Endothelial cell of umbilical vein (primary cell): ENCODE data around the gene CD101. TPM values are rescaled to one million over a fixed set of nuclear protein-coding genes. Genes with fewer than 3 reads are reported as not detected.

Source experiments
- BruUV-seq: library from RNA; stranded (reverse); fragments of 400-500 nt; replicated peaks from 2 replicates; lab custom pipeline; 2021; lab: Mats Ljungman, UMichigan
- CTCF ChIA-PET: fragments of 300-600, 350-600 bp; sonication (Branson Sonifier 250); formaldehyde crosslinking; loops from one replicate; lab custom pipeline; 2021; ENCODE audit warnings: antibody characterized with exemption, inconsistent platforms; lab: Charles Lee
- POLR2A ChIA-PET: fragments of 300-600, 350-600 bp; sonication (Branson Sonifier 250); formaldehyde crosslinking; loops from one replicate; lab custom pipeline; 2021; ENCODE audit warnings: antibody characterized with exemption, inconsistent platforms; lab: Charles Lee
- DNase-seq: peaks from one replicate; pipeline ENCODE4 v3.0.0-alpha.2; 2011; ENCODE audit warnings: low read depth, low spot score
- FAIRE-seq: peaks from 2 replicates; lab custom pipeline; 2011; peaks lifted over from hg19 to GRCh38; lab: Jason Lieb, UNC
- H2AFZ ChIP-seq: 2 replicates; pipeline ENCODE4 v1.6.0; 2012; ENCODE audit warnings: low read depth, low read length, control low read depth, inconsistent platforms
- H3K27ac ChIP-seq: 2 replicates; pipeline ENCODE4 v1.5.1; 2011; ENCODE audit warnings: low read depth, mild to moderate bottlenecking, control low read depth, low read length, moderate library complexity; ENCODE audit not compliant: insufficient read depth
- H3K27me3 ChIP-seq, 2 experiments: 2 replicates each; pipeline versions ENCODE4 v1.6.0 to v1.6.1; 2011; ENCODE audit warnings: low read length in 2 of 2, mixed read lengths in 1 of 2; ENCODE audit not compliant: control insufficient read depth in 2 of 2, insufficient read depth in 2 of 2
- H3K36me3 ChIP-seq, 2 experiments: 2 replicates in 1 of 2; 3 replicates in 1 of 2; pipeline ENCODE4 v1.5.1; 2011; ENCODE audit warnings: low read length in 2 of 2, mild to moderate bottlenecking in 1 of 2, moderate library complexity in 1 of 2; ENCODE audit not compliant: control insufficient read depth in 2 of 2, insufficient read depth in 2 of 2; ENCODE audit errors: extremely low read depth in 1 of 2
- H3K4me1 ChIP-seq: 3 replicates; pipeline ENCODE4 v1.5.1; 2011; ENCODE audit warnings: mild to moderate bottlenecking, low read length; ENCODE audit not compliant: control insufficient read depth, insufficient read depth; ENCODE audit errors: extremely low read depth
- H3K4me2 ChIP-seq: 2 replicates; pipeline ENCODE4 v1.6.1; 2011; ENCODE audit warnings: low read length, control low read depth, mixed read lengths; ENCODE audit not compliant: insufficient read depth
- H3K4me3 ChIP-seq, 3 experiments: fragments of 200-600 bp in 1 of 3; sonication (generic), shearing (Covaris generic) in 1 of 3; replicated peaks in 1 of 3; 2 replicates each; pipeline ENCODE4 v1.5.1; 2011 to 2016; ENCODE audit warnings: control low read depth in 3 of 3, low read length in 3 of 3, mild to moderate bottlenecking in 2 of 3, inconsistent platforms in 1 of 3, low read depth in 1 of 3, moderate library complexity in 1 of 3; ENCODE audit not compliant: insufficient read depth in 1 of 3
- H3K79me2 ChIP-seq: 2 replicates; pipeline ENCODE4 v1.6.0; 2012; ENCODE audit warnings: low read length, inconsistent platforms; ENCODE audit not compliant: control insufficient read depth, insufficient read depth
- H3K9ac ChIP-seq: replicated peaks from 2 replicates; pipeline ENCODE3; 2011; ENCODE audit warnings: low read length, control low read depth; ENCODE audit not compliant: insufficient read depth; ENCODE audit errors: extremely low read depth
- H3K9me1 ChIP-seq: replicated peaks from 3 replicates; pipeline ENCODE4 v1.6.0; 2011; ENCODE audit warnings: mild to moderate bottlenecking, low read length; ENCODE audit not compliant: control insufficient read depth, insufficient read depth; ENCODE audit errors: extremely low read depth
- H3K9me3 ChIP-seq: replicated peaks from 2 replicates; pipeline ENCODE4 v1.5.1; 2012; ENCODE audit warnings: low read length, inconsistent platforms; ENCODE audit not compliant: control insufficient read depth, insufficient read depth
- H4K20me1 ChIP-seq: replicated peaks from 2 replicates; pipeline ENCODE3; 2011; ENCODE audit warnings: mild to moderate bottlenecking, low read length; ENCODE audit not compliant: control insufficient read depth, insufficient read depth; ENCODE audit errors: extremely low read depth
- EZH2 ChIP-seq: IDR thresholded peaks from 2 replicates; pipeline ENCODE4 v1.6.1; 2012; ENCODE audit warnings: borderline replicate concordance, low read depth, mild to moderate bottlenecking, moderate library complexity, low read length, inconsistent platforms; ENCODE audit not compliant: severe bottlenecking
- FOS ChIP-seq: IDR thresholded peaks from 2 replicates; pipeline ENCODE4 v1.6.1; 2011; ENCODE audit warnings: mild to moderate bottlenecking, low read length, moderate library complexity, borderline replicate concordance; ENCODE audit not compliant: insufficient read depth
- GATA2 ChIP-seq: IDR thresholded peaks from 2 replicates; pipeline ENCODE4 v1.7.0; 2011; ENCODE audit warnings: low read depth, mild to moderate bottlenecking, moderate library complexity, mixed read lengths, low read length; ENCODE audit not compliant: insufficient read length, insufficient read depth
- JUN ChIP-seq: IDR thresholded peaks from 2 replicates; pipeline ENCODE4 v1.6.1; 2011; ENCODE audit warnings: borderline replicate concordance, low read depth; ENCODE audit not compliant: insufficient read length, insufficient read depth
- MYC ChIP-seq: IDR thresholded peaks from one replicate; pipeline ENCODE4 v1.6.1; 2011; ENCODE audit warnings: mild to moderate bottlenecking, low read depth, low read length
- POLR2A ChIP-seq: IDR thresholded peaks from 2 replicates; pipeline ENCODE4 v1.6.1; 2012; ENCODE audit warnings: low read depth, mild to moderate bottlenecking, control low read depth, low read length
- POLR2AphosphoS5 ChIP-seq: IDR thresholded peaks from 2 replicates; pipeline ENCODE4 v1.6.1; 2012; ENCODE audit warnings: low read depth, mild to moderate bottlenecking, control low read depth, low read length, moderate library complexity; ENCODE audit not compliant: insufficient read depth
- dilution Hi-C: fragments of 300-500 bp; cut with MboI; formaldehyde crosslinking; loops from one replicate; pipeline ENCODE4 v1.15.0; 2019; ENCODE audit warnings: low sequenced_read_pairs; ENCODE audit not compliant: extremely low pct_ligation_motif_present
- intact Hi-C: fragments of 100-400 bp; cut with micrococcal nuclease; formaldehyde crosslinking; loops from one replicate; pipeline ENCODE4 v1.10.0; 2022
- polyA plus RNA-seq, 4 experiments: library from polyadenylated mRNA; depleted of rRNA in 3 of 4; stranded (reverse) in 3 of 4; unstranded in 1 of 4; fragments of >200 nt; gene quantifications; 2 replicates each; pipeline versions ENCODE4 v1.2.1 to v1.2.3, GENCODE V29; 2011 to 2012; ENCODE audit warnings: missing spikeins in 1 of 4
- total RNA-seq: library from RNA; stranded (reverse); gene quantifications from 2 replicates; pipeline ENCODE4 v1.2.3, GENCODE V29; 2021
- TF ChIP-seq, protein P1 (sequence below): IDR thresholded peaks from 2 replicates; pipeline ENCODE4 v1.6.1; 2011; ENCODE audit not compliant: insufficient read depth, insufficient read length
- TF ChIP-seq, protein P2 (sequence below), 2 donors: IDR thresholded peaks; 1 replicate in 1 of 2; 2 replicates in 1 of 2; pipeline ENCODE4 v1.5.1; 2011; ENCODE audit warnings: low read length in 2 of 2, mild to moderate bottlenecking in 2 of 2, moderate library complexity in 2 of 2, control low read depth in 1 of 2, inconsistent platforms in 1 of 2, low read depth in 1 of 2; ENCODE audit not compliant: insufficient read depth in 1 of 2; ENCODE audit errors: extremely low read depth in 1 of 2

CD101 gene
- total and polyA plus RNA-seq, 2 donors (not counting 3 experiments of a cell fraction or from before 2014, with no cell fraction given) = 0.04 to 0.97 TPM

DNA sequence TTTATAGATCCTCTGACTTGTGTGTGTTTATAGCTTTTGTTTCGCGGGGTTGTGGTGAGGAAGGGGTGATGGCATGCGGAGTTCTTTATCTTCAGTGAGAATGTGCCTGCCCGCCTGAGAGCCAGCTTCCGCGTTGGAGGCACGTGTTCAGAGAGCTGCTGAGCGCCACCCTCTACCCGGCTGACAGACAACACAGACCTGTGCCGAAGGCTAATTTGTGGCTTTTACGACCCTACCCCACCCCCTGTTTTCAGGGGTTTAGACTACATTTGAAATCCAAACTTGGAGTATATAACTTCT, 14.4 kb upstream of the CD101 start:
- no peak for TF ChIP-seq POLR2A
- no peak for TF ChIP-seq GATA2
- no peak for TF ChIP-seq JUN
- TF ChIP-seq EZH2 = no peak
- TF ChIP-seq, protein P1, sequence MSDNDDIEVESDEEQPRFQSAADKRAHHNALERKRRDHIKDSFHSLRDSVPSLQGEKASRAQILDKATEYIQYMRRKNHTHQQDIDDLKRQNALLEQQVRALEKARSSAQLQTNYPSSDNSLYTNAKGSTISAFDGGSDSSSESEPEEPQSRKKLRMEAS = no peak
- no peak for TF ChIP-seq MYC
- TF ChIP-seq, protein P2, sequence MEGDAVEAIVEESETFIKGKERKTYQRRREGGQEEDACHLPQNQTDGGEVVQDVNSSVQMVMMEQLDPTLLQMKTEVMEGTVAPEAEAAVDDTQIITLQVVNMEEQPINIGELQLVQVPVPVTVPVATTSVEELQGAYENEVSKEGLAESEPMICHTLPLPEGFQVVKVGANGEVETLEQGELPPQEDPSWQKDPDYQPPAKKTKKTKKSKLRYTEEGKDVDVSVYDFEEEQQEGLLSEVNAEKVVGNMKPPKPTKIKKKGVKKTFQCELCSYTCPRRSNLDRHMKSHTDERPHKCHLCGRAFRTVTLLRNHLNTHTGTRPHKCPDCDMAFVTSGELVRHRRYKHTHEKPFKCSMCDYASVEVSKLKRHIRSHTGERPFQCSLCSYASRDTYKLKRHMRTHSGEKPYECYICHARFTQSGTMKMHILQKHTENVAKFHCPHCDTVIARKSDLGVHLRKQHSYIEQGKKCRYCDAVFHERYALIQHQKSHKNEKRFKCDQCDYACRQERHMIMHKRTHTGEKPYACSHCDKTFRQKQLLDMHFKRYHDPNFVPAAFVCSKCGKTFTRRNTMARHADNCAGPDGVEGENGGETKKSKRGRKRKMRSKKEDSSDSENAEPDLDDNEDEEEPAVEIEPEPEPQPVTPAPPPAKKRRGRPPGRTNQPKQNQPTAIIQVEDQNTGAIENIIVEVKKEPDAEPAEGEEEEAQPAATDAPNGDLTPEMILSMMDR (IDR thresholded peaks at IDR 0.05; ENCODE audit: extremely low read depth in 1 of 2, insufficient read depth in 1 of 2, low read depth in 1 of 2, low read length in 2 of 2) = no peak
- no peak for TF ChIP-seq FOS
- TF ChIP-seq POLR2AphosphoS5 = no peak
- H3K36me3 ChIP-seq = no peaks in the 10 kb centered on the region
- H3K9me3 ChIP-seq = no peaks in the 10 kb centered on the region
- BruUV-seq = no TSS peak
- H3K27ac ChIP-seq = no peak overlapping the region
- no peak overlapping the region for H3K4me2 ChIP-seq
- no peaks in the 10 kb centered on the region for H3K4me1 ChIP-seq
- no peak overlapping the region for H2AFZ ChIP-seq
- H3K4me3 ChIP-seq = no peak overlapping the region
- dilution Hi-C loops = no loop called here
- ChIA-PET POLR2A (no interaction called here), CTCF (no interaction called here)
- H4K20me1 ChIP-seq = no peaks in the 10 kb centered on the region
- no peaks in the 10 kb centered on the region for H3K27me3 ChIP-seq
- H3K79me2 ChIP-seq = no peaks in the 10 kb centered on the region
- DNase-seq (no peak), FAIRE-seq (no peak)
- H3K9ac ChIP-seq = no peak overlapping the region
- intact Hi-C loops = no loop called here
- H3K9me1 ChIP-seq = no peaks in the 10 kb centered on the region
